B cell (primary cell): ENCODE results near the gene NOTCH4. TPM values are rescaled to one million over a fixed set of nuclear protein-coding genes. Genes with fewer than 3 reads are reported as not detected.

Source experiments
- ATAC-seq: fragments of 200-7000 bp; cut with Tn5 transposase; one replicate; pipeline ENCODE4 v1.10.0; 2021; ENCODE audit warnings: low read depth, mild to moderate bottlenecking, moderate number of reproducible peaks, moderate library complexity
- CTCF ChIA-PET: fragments of 350-600 bp; sonication (Branson Sonifier 250); formaldehyde crosslinking; loops from one replicate; lab custom pipeline; 2021; ENCODE audit warnings: antibody characterized with exemption, inconsistent platforms; lab: Charles Lee
- POLR2A ChIA-PET: fragments of 350-600 bp; sonication (Branson Sonifier 250); formaldehyde crosslinking; loops from one replicate; lab custom pipeline; 2021; ENCODE audit warnings: antibody characterized with exemption; lab: Charles Lee
- DNase-seq: peaks from one replicate; pipeline ENCODE4 v3.0.0; 2013
- H2AFZ ChIP-seq: 2 replicates; pipeline ENCODE4 v1.6.1; 2012; ENCODE audit warnings: mild to moderate bottlenecking, low read depth, low read length; ENCODE audit not compliant: insufficient read depth, poor library complexity, severe bottlenecking
- H3K27ac ChIP-seq, 2 donors: 1 replicate in 1 of 2; 2 replicates in 1 of 2; pipeline ENCODE4 v1.5.1; 2012 to 2013; ENCODE audit warnings: low read length in 2 of 2, mild to moderate bottlenecking in 2 of 2, moderate library complexity in 1 of 2
- H3K27me3 ChIP-seq, 4 experiments: fragments of 200-600 bp in 1 of 4; sonication (generic) in 1 of 4; replicated peaks in 1 of 4; 1 replicate in 2 of 4; 2 replicates in 2 of 4; pipeline versions ENCODE4 v1.6.1 to v1.7.0; 2013 to 2016; ENCODE audit warnings: low read length in 3 of 4, mild to moderate bottlenecking in 2 of 4, mixed read lengths in 1 of 4, moderate library complexity in 1 of 4; ENCODE audit not compliant: insufficient read depth in 4 of 4, control insufficient read depth in 3 of 4; ENCODE audit errors: control extremely low read depth in 1 of 4
- H3K36me3 ChIP-seq, 2 experiments: replicated peaks in 1 of 2; 1 replicate in 1 of 2; 2 replicates in 1 of 2; pipeline versions ENCODE4 v1.6.1 to v1.7.1; 2013; ENCODE audit warnings: low read length in 1 of 2; ENCODE audit not compliant: insufficient read depth in 2 of 2, control insufficient read depth in 1 of 2; ENCODE audit errors: control extremely low read depth in 1 of 2, extremely low read depth in 1 of 2
- H3K4me1 ChIP-seq, 2 donors: fragments of 200-600 bp in 1 of 2; sonication (generic) in 1 of 2; 1 replicate in 1 of 2; 2 replicates in 1 of 2; pipeline versions ENCODE4 v1.5.1 to v1.6.1; 2013 to 2017; ENCODE audit warnings: low read length in 2 of 2; ENCODE audit not compliant: control insufficient read depth in 2 of 2, insufficient read depth in 2 of 2
- H3K4me2 ChIP-seq: replicated peaks from 2 replicates; pipeline ENCODE3; 2012; ENCODE audit warnings: mild to moderate bottlenecking, low read depth, low read length; ENCODE audit not compliant: poor library complexity, severe bottlenecking
- H3K4me3 ChIP-seq, 5 experiments: fragments of 200-600 bp in 1 of 5; sonication (generic) in 1 of 5; 1 replicate in 3 of 5; 2 replicates in 2 of 5; pipeline versions ENCODE4 v1.5.1 to v1.7.0; 2011 to 2016; ENCODE audit warnings: low read length in 4 of 5, mild to moderate bottlenecking in 4 of 5, low read depth in 2 of 5, control low read depth in 1 of 5, moderate library complexity in 1 of 5; ENCODE audit not compliant: insufficient read depth in 1 of 5; ENCODE audit errors: control extremely low read depth in 1 of 5, extremely low read depth in 1 of 5
- H3K79me2 ChIP-seq: fragments of 200-600 bp; sonication (generic); one replicate; pipeline ENCODE4 v1.6.0; 2016; ENCODE audit warnings: low read length; ENCODE audit not compliant: control insufficient read depth, insufficient read depth
- H3K9ac ChIP-seq: fragments of 200-600 bp; sonication (generic); 2 replicates; pipeline ENCODE4 v1.6.1; 2017; ENCODE audit warnings: mild to moderate bottlenecking, low read length, moderate library complexity
- H3K9me3 ChIP-seq, 3 donors: one replicate each; pipeline versions ENCODE4 v1.6.1 to v1.7.1; 2013; ENCODE audit warnings: low read length in 2 of 3; ENCODE audit not compliant: control insufficient read depth in 2 of 3, insufficient read depth in 1 of 3; ENCODE audit errors: control extremely low read depth in 1 of 3
- H4K20me1 ChIP-seq: 2 replicates; pipeline ENCODE4 v1.6.0; 2012; ENCODE audit warnings: mild to moderate bottlenecking, low read length; ENCODE audit not compliant: insufficient read depth, control insufficient read depth, poor library complexity, severe bottlenecking
- H3K27ac Mint-ChIP-seq: one replicate; pipeline ENCODE4 v1.8.0; 2021; ENCODE audit warnings: mixed read lengths
- H3K27me3 Mint-ChIP-seq: one replicate; pipeline ENCODE4 v1.8.0; 2021; ENCODE audit warnings: mixed read lengths
- H3K4me1 Mint-ChIP-seq: one replicate; pipeline ENCODE4 v1.8.0; 2021; ENCODE audit warnings: mixed read lengths
- H3K4me3 Mint-ChIP-seq: one replicate; pipeline ENCODE4 v1.8.0; 2021; ENCODE audit warnings: mixed read lengths
- H3K9me3 Mint-ChIP-seq: one replicate; pipeline ENCODE4 v1.8.0; 2022; ENCODE audit warnings: mixed read lengths; ENCODE audit not compliant: insufficient read depth
- EZH2 ChIP-seq: IDR thresholded peaks from 2 replicates; pipeline ENCODE4 v1.6.1; 2012; ENCODE audit warnings: borderline replicate concordance, low read depth, mild to moderate bottlenecking, moderate library complexity, low read length; ENCODE audit not compliant: insufficient read depth, poor library complexity, severe bottlenecking
- WGBS: methylation state at CpG from one replicate; pipeline ENCODE4 v1.1.5; 2013; ENCODE audit warnings: missing lambda C conversion rate; ENCODE audit not compliant: insufficient coverage; 5-methylcytosine and 5-hydroxymethylcytosine counted together
- intact Hi-C: fragments of 100-400 bp; cut with micrococcal nuclease; formaldehyde crosslinking; loops from one replicate; pipeline ENCODE4 v1.10.0; 2022
- polyA plus RNA-seq: library from polyadenylated mRNA; depleted of rRNA; stranded (reverse); fragments of >200 nt; gene quantifications from 2 replicates; pipeline ENCODE4 v1.2.3, GENCODE V29; 2012
- total RNA-seq, 2 donors: library from RNA; stranded (reverse); fragments of 120-200 nt in 1 of 2; gene quantifications; 1 replicate in 1 of 2; 2 replicates in 1 of 2; pipeline versions ENCODE4 v1.2.3 to v1.2.4, GENCODE V29; 2013 to 2022
- TF ChIP-seq, protein P1 (sequence below): fragments of 200-600 bp; IDR thresholded peaks from one replicate; pipeline ENCODE4 v1.8.0; 2022; ENCODE audit warnings: antibody characterized with exemption, mild to moderate bottlenecking

Gene NOTCH4
- total and polyA plus RNA-seq, 2 donors (not counting 1 experiment from before 2014, with no cell fraction given): 6.3 to 10.3 TPM

DNA sequence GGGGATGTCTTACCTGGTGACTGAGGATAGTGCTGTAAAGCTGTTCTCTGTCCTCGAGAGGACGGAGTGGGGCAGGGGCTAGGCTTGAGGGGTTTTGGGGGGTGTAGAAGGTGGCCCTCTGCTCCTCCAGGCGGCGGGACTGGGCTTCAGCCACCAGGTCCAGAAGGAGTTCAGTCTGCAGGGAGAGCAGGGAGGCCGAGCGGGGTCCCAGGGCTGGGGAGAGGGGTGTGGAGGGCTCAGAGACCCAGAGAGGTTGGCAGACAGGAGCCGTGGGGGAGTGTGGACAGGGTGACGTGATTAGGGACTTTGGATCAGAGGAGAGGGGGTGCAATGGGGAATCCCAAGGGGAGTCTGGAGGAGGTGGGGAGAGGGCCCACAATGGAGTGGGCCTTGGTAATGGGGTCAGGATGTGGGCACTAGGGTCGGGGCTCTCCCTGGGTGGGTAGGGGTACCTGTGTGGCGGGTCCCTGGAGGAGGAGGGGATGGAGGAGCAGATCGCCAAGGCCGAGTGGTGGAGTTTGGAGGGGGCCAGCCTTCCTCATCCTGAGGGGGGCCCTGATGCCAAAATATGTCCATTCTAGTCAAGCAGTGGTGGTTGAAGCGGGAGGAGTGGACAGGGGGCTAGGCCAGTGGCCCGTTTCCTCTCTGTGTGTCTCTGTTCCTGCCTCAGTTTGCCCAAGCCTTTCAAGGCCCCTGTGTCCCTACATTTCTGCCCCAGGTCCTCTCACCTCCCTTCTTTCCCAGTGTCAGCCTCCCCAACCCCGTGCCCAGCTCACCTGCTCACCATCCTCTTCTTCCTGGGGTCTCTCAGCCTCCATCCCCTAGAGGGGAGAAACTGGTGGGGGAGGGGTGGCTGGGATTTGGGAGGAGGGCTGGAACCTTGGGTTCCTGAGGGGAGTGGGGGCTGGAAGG is 31.9 kb downstream of the NOTCH4 start:
- H3K27ac ChIP-seq: peak overlapping the region; percentile 93 to 97
- peaks cover 59 to 77% of the 10 kb centered on the region in 2 donors for H3K4me1 ChIP-seq
- H3K27me3 ChIP-seq: no peaks in the 10 kb centered on the region
- intact Hi-C loops: loop anchor here (10.0 kb wide), 2 partner anchors 457 to 697 kb away; partner anchors contain the start of genes CLIC1 and MICB
- peaks cover 58% of the 10 kb centered on the region for H3K79me2 ChIP-seq
- H3K9me3 Mint-ChIP-seq: no peaks in the 10 kb centered on the region
- H2AFZ ChIP-seq: peak overlapping the region; percentile 63
- DNase-seq (peak; percentile 43), ATAC-seq (no peak)
- H3K4me1 Mint-ChIP-seq: peaks cover 79% of the 10 kb centered on the region
- TF ChIP-seq, protein P1, sequence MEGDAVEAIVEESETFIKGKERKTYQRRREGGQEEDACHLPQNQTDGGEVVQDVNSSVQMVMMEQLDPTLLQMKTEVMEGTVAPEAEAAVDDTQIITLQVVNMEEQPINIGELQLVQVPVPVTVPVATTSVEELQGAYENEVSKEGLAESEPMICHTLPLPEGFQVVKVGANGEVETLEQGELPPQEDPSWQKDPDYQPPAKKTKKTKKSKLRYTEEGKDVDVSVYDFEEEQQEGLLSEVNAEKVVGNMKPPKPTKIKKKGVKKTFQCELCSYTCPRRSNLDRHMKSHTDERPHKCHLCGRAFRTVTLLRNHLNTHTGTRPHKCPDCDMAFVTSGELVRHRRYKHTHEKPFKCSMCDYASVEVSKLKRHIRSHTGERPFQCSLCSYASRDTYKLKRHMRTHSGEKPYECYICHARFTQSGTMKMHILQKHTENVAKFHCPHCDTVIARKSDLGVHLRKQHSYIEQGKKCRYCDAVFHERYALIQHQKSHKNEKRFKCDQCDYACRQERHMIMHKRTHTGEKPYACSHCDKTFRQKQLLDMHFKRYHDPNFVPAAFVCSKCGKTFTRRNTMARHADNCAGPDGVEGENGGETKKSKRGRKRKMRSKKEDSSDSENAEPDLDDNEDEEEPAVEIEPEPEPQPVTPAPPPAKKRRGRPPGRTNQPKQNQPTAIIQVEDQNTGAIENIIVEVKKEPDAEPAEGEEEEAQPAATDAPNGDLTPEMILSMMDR: no peak
- TF ChIP-seq EZH2: no peak
- ChIA-PET CTCF (interaction anchor here (0.6 to 1.6 kb wide), 6 partner anchors 13 to 102 kb away, joined by 3 to 8 read pairs (median 5); partner anchors contain the start of gene ATF6B), POLR2A (interaction anchor here (0.8 to 1.6 kb wide), 4 partner anchors 13 to 64 kb away, joined by 3 to 10 read pairs (median 6); partner anchors contain the start of gene ATF6B)
- peak overlapping the region; percentile 91 for H3K4me3 Mint-ChIP-seq
- peak overlapping the region; percentile 96 for H3K9ac ChIP-seq
- peak overlapping the region; percentile 96 for H3K27ac Mint-ChIP-seq
- H3K36me3 ChIP-seq: peaks cover 0 to 25% of the 10 kb centered on the region in 2 experiments
- H3K27me3 Mint-ChIP-seq: no peaks in the 10 kb centered on the region
- no peaks in the 10 kb centered on the region for H3K9me3 ChIP-seq
- WGBS: 37% methylated on average over 13 of the region's 15 CpGs
- peak overlapping the region; percentile 72 to 99 (median 95) for H3K4me3 ChIP-seq
- H3K4me2 ChIP-seq: peak overlapping the region; percentile 91
- H4K20me1 ChIP-seq: no peaks in the 10 kb centered on the region
